ENCODE results near the gene CMTM3.
"Not testable (repeated sequence)": the region's sequence is repeated elsewhere in the genome, so short reads cannot be mapped to it uniquely, and the experiment has no call there.

CMTM3 gene

DNA sequence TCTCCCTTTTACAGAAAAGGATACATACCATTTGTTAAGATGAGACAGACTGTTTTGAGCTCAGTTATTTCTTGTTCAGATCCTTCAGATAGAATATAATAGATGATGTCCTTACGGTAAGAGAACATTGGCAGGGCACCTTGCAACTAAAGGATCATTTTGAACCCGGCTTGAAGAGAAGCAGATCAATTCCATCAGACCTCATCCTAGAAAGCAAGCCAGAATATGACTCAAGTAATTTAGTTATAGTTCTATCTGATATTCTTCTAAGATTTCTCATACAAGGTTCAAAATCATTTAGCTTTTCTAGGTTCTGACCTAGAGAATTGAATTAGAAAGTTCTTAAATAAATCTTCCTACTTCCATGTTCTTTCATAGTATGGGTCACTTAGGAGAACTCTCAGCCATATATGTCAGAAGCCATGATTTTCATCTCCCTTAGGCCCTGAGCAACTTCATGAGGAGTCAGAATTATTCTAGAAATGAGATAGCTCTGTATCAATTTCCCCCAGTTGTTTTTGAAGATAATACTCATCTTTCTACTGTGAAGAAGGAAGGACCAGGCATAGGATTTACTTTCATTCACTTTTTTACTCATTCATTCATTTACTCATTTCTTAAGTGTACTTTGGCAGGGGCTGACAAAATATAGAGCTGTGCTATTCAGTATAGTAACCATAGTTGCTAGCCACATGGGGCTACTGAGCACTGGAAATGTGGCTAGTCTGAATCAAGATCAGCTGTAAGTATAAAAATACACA, 40.8 kb upstream of the CMTM3 start:
- DNase-seq (ENCODE audit: extremely low read depth, insufficient read length) = no peak
- Histone ChIP-seq H3K36me3 (ENCODE audit: control insufficient read depth, insufficient read depth, low read length) (peaks cover 2% of the 10 kb centered on the region), H3K4me3 (replicated peaks; ENCODE audit: low read depth, low read length) (no peak overlapping the region), H3K27me3 (replicated peaks; ENCODE audit: control insufficient read depth, insufficient read depth, low read length) (no peaks in the 10 kb centered on the region)
- TF ChIP-seq, protein P1, sequence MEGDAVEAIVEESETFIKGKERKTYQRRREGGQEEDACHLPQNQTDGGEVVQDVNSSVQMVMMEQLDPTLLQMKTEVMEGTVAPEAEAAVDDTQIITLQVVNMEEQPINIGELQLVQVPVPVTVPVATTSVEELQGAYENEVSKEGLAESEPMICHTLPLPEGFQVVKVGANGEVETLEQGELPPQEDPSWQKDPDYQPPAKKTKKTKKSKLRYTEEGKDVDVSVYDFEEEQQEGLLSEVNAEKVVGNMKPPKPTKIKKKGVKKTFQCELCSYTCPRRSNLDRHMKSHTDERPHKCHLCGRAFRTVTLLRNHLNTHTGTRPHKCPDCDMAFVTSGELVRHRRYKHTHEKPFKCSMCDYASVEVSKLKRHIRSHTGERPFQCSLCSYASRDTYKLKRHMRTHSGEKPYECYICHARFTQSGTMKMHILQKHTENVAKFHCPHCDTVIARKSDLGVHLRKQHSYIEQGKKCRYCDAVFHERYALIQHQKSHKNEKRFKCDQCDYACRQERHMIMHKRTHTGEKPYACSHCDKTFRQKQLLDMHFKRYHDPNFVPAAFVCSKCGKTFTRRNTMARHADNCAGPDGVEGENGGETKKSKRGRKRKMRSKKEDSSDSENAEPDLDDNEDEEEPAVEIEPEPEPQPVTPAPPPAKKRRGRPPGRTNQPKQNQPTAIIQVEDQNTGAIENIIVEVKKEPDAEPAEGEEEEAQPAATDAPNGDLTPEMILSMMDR (IDR thresholded peaks at IDR 0.05; ENCODE audit: insufficient read depth, low read length, poor library complexity, severe bottlenecking) = no peak

DNA sequence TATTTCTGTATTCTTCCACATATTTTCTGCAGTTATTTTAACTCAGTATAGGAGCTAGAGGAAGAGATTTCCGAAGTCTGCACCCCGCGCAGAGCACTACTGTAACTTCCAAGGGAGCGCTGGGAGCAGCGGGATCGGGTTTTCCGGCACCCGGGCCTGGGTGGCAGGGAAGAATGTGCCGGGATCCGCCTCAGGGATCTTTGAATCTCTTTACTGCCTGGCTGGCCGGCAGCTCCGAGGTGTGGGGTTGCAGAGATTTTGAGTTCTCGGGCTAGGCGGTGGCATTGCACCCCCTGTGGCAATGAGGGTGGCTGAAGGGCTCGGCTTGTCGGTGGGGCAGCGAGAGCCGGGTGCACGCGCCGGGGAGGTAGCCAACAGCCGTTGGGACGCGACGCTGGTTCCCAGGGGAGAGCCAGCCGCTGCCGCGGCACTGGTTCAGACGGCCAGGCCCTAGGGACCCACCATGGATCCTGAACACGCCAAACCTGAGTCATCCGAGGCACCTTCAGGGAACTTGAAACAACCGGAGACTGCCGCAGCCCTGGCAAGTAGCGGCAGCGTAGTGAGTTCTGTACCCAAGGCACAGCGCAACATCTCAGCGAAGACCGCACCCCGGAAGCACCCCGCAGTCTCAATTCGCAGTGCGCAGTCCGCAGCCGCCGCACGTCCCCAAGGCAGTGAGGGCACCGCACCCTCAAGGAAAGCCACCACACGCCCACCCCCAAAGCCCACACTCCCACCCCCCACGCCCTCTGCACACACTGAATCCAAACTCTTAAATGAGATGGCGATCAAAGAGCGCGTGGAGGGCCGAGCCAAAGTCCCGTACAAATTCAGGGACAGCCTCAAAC, 38.2 kb upstream of the CMTM3 start, which contains the start of gene CMTM1:
Gene CMTM1, plus strand, starts transcription at position 389 of the 851 bp plus-strand sequence. Its CDS starts 75 bp downstream, at position 464.
- TF ChIP-seq, protein P1 (IDR thresholded peaks at IDR 0.05; ENCODE audit: insufficient read depth, low read length, poor library complexity, severe bottlenecking) = no peak
- Histone ChIP-seq H3K36me3 (ENCODE audit: control insufficient read depth, insufficient read depth, low read length) (peaks cover 2% of the 10 kb centered on the region), H3K27me3 (replicated peaks; ENCODE audit: control insufficient read depth, insufficient read depth, low read length) (no peaks in the 10 kb centered on the region), H3K4me3 (replicated peaks; ENCODE audit: low read depth, low read length) (no peak within 1 kb of the TSS)
- DNase-seq (ENCODE audit: extremely low read depth, insufficient read length) = no peak

DNA sequence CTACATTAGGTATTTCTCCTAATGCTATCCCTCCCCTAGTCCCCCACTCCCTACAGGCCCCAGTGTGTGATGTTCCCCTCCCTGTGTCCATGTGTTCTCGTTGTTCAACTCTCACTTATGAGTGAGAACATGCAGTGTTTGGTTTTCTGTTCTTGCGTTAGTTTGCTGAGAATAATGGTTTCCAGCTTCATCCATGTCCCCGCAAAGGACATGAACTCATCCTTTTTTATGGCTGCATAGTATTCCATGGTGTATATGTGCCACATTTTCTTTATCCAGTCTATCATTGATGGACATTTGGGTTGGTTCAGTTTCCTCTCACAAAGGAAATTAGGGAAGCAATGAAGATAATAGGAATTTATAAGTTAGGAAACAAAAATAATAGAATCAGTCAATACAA, 37.2 kb upstream of the CMTM3 start:
- H3K27me3 ChIP-seq (replicated peaks; ENCODE audit: control insufficient read depth, insufficient read depth, low read length); H3K4me3 ChIP-seq (replicated peaks; ENCODE audit: low read depth, low read length); H3K36me3 ChIP-seq (ENCODE audit: control insufficient read depth, insufficient read depth, low read length); DNase-seq (ENCODE audit: extremely low read depth, insufficient read length): not testable (repeated sequence)

DNA sequence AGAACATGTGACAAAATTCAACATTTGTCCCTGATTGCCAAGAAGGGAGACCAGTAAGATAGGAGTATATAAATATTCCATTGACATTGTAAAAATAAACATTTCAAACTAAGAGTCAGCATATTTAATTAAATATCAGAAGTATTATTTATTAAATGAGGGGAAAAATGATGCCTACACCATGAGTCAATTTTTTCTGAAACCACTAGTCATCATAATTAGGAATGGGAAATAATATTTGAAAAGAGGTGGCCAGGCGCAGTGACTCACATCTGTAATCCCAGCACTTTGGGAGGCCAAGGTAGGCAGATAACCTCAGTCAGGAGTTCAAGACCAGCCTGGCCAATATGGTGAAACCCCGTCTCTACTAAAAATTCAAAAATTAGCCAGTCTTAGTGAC, 36.1 kb upstream of the CMTM3 start:
- TF ChIP-seq, protein P1 (IDR thresholded peaks at IDR 0.05; ENCODE audit: insufficient read depth, low read length, poor library complexity, severe bottlenecking) = no peak
- DNase-seq (ENCODE audit: extremely low read depth, insufficient read length) = no peak
- no peaks in the 10 kb centered on the region for H3K27me3 ChIP-seq (replicated peaks; ENCODE audit: control insufficient read depth, insufficient read depth, low read length)
- H3K36me3 ChIP-seq (ENCODE audit: control insufficient read depth, insufficient read depth, low read length) = peaks cover 2% of the 10 kb centered on the region
- H3K4me3 ChIP-seq (replicated peaks; ENCODE audit: low read depth, low read length) = no peak overlapping the region

DNA sequence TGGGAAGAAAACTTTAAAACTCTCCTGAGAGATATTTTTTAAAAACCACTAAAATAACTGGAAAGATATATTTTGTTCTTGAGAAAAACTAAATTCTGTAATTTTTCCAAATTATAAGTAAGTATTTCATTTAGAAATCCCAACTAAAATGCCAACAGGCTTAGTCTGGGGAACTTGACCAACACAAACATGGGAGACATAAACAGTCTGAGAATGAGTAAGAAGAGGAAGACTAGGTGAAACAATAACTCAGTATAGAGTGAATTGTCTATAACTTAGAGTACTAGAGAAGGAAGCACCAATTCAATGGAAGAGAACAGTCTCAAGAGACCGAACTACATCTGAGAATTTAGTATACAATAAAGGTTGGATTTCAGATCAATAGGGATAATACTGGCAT, 35.4 kb upstream of the CMTM3 start:
- DNase-seq (ENCODE audit: extremely low read depth, insufficient read length) = no peak
- H3K4me3 ChIP-seq (replicated peaks; ENCODE audit: low read depth, low read length) = no peak overlapping the region
- TF ChIP-seq, protein P1 (IDR thresholded peaks at IDR 0.05; ENCODE audit: insufficient read depth, low read length, poor library complexity, severe bottlenecking) = no peak
- H3K27me3 ChIP-seq (replicated peaks; ENCODE audit: control insufficient read depth, insufficient read depth, low read length) = no peaks in the 10 kb centered on the region
- peaks cover 2% of the 10 kb centered on the region for H3K36me3 ChIP-seq (ENCODE audit: control insufficient read depth, insufficient read depth, low read length)

DNA sequence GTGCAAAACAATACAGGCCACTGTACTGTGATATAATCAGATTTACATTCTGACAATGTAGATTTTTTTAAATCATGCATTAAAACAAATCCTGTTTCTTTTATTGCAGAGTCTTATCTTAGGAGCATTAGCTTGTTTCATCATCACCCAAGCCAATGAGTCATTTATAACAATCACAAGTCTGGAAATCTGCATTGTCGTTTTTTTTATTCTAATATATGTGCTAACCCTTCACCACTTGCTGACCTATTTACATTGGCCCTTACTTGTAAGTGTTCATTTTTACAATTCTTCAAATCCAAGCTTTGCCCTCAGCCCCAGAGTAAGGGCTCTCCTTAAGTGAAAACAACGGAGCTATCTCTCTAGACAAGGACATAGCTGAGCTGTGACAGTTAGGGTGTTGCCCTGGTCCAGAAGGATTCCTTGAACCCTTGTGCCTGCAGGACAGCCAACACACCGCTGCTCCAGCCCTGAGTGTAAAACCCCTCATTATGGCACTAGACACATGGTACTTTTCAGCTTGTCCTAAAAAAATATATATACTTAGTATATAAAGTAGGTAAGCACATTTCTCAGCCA, 34.6 kb upstream of the CMTM3 start:
- Histone ChIP-seq H3K27me3 (replicated peaks; ENCODE audit: control insufficient read depth, insufficient read depth, low read length) (no peaks in the 10 kb centered on the region), H3K36me3 (ENCODE audit: control insufficient read depth, insufficient read depth, low read length) (peaks cover 2% of the 10 kb centered on the region), H3K4me3 (replicated peaks; ENCODE audit: low read depth, low read length) (no peak overlapping the region)
- no peak for DNase-seq (ENCODE audit: extremely low read depth, insufficient read length)
- TF ChIP-seq, protein P1 (IDR thresholded peaks at IDR 0.05; ENCODE audit: insufficient read depth, low read length, poor library complexity, severe bottlenecking) = no peak

All from GM06990 (cell line).